ENCODE results near the gene GJA4. TPM values are rescaled to one million over a fixed set of nuclear protein-coding genes. Genes with fewer than 3 reads are reported as not detected.

Gene GJA4
- total and polyA plus RNA-seq, 2 donors (not counting 3 experiments of a cell fraction or from before 2014, with no cell fraction given) = 22.1 to 175 TPM

- FAIRE-seq = no peak
- DNase-seq (ENCODE audit: low read depth, low spot score) = no peak
- no peaks in the 10 kb centered on the region for H3K9me1 ChIP-seq (replicated peaks; ENCODE audit: control insufficient read depth, extremely low read depth, insufficient read depth, low read length)
- H3K36me3 ChIP-seq (ENCODE audit: control insufficient read depth in 2 of 2, extremely low read depth in 1 of 2, insufficient read depth in 2 of 2, low read length in 2 of 2) = no peaks in the 10 kb centered on the region
- H3K27ac ChIP-seq (ENCODE audit: insufficient read depth, low read depth, low read length) = no peak overlapping the region
- ChIA-PET POLR2A (no interaction called here), CTCF (no interaction called here)
- no peaks in the 10 kb centered on the region for H3K9me3 ChIP-seq (replicated peaks; ENCODE audit: control insufficient read depth, insufficient read depth, low read length)
- H2AFZ ChIP-seq (ENCODE audit: low read depth, low read length) = no peak overlapping the region
- no peak overlapping the region for H3K4me3 ChIP-seq (replicated peaks in 1 of 3; ENCODE audit: insufficient read depth in 1 of 3, low read depth in 1 of 3, low read length in 3 of 3)
- no peaks in the 10 kb centered on the region for H3K27me3 ChIP-seq (ENCODE audit: control insufficient read depth in 2 of 2, insufficient read depth in 2 of 2, low read length in 2 of 2)
- intact Hi-C loops (cut with micrococcal nuclease) = no loop called here
- no TSS peak for BruUV-seq (replicated peaks)
- H4K20me1 ChIP-seq (replicated peaks; ENCODE audit: control insufficient read depth, extremely low read depth, insufficient read depth, low read length) = no peaks in the 10 kb centered on the region
- dilution Hi-C loops (cut with MboI; ENCODE audit: extremely low pct_ligation_motif_present, low sequenced_read_pairs) = no loop called here
- TF ChIP-seq JUN (IDR thresholded peaks at IDR 0.05; ENCODE audit: borderline replicate concordance, insufficient read depth, insufficient read length, low read depth) (no peak), CTCF (IDR thresholded peaks at IDR 0.05; ENCODE audit: extremely low read depth in 1 of 2, insufficient read depth in 1 of 2, low read depth in 1 of 2, low read length in 2 of 2) (no peak), POLR2AphosphoS5 (IDR thresholded peaks at IDR 0.05; ENCODE audit: insufficient read depth, low read depth, low read length) (no peak), MAX (IDR thresholded peaks at IDR 0.05; ENCODE audit: insufficient read depth, insufficient read length) (no peak), FOS (IDR thresholded peaks at IDR 0.05; ENCODE audit: borderline replicate concordance, insufficient read depth, low read length) (no peak), POLR2A (IDR thresholded peaks at IDR 0.05; ENCODE audit: low read depth, low read length) (no peak), EZH2 (IDR thresholded peaks at IDR 0.05; ENCODE audit: borderline replicate concordance, low read depth, low read length, severe bottlenecking) (no peak)
- H3K4me1 ChIP-seq (ENCODE audit: control insufficient read depth, extremely low read depth, insufficient read depth, low read length) = no peaks in the 10 kb centered on the region
- H3K4me2 ChIP-seq (ENCODE audit: insufficient read depth, low read length) = no peak overlapping the region
- no peaks in the 10 kb centered on the region for H3K79me2 ChIP-seq (ENCODE audit: control insufficient read depth, insufficient read depth, low read length)
- H3K9ac ChIP-seq (replicated peaks; ENCODE audit: extremely low read depth, insufficient read depth, low read length) = no peak overlapping the region
These were observed 29.5 kb upstream of the GJA4 start for GRCh38 chr1:34763142-34763781.
